PC-3 (cell line): ENCODE data around the gene SUSD6. TPM values are rescaled to one million over a fixed set of nuclear protein-coding genes. Genes with fewer than 3 reads are reported as not detected.
"Not testable (repeated sequence)": the region's sequence is repeated elsewhere in the genome, so short reads cannot be mapped to it uniquely, and the experiment has no call there.

Source experiments
- ATAC-seq: fragments of 200-7000 bp; cut with Tn5 transposase; 2 replicates; pipeline ENCODE4 v1.9.1; 2020; ENCODE audit warnings: mild to moderate bottlenecking, moderate library complexity
- BruUV-seq: library from RNA; stranded (reverse); fragments of 400-500 nt; replicated peaks from 2 replicates; lab custom pipeline; 2021; lab: Mats Ljungman, UMichigan
- CTCF ChIA-PET: fragments of 300-600 bp; sonication (Branson Sonifier 250); formaldehyde crosslinking; loops from one replicate; lab custom pipeline; 2022; ENCODE audit warnings: antibody characterized with exemption; lab: Charles Lee
- POLR2A ChIA-PET: fragments of 300-600 bp; sonication (Branson Sonifier 250); formaldehyde crosslinking; loops from one replicate; lab custom pipeline; 2022; ENCODE audit warnings: antibody characterized with exemption; ENCODE audit not compliant: unreplicated experiment; lab: Charles Lee
- DNase-seq: peaks from one replicate; pipeline ENCODE4 v3.0.0-alpha.2; 2015
- H2AFZ ChIP-seq: fragments of 300-600 bp; sonication (generic); 2 replicates; pipeline ENCODE4 v1.6.0; 2016; ENCODE audit warnings: antibody characterized with exemption, low read length
- H3F3A ChIP-seq: fragments of 300-600 bp; sonication (generic); one replicate; pipeline ENCODE4 v1.6.0; 2017; ENCODE audit warnings: antibody characterized with exemption, low read length, control low read depth, mild to moderate bottlenecking; ENCODE audit not compliant: unreplicated experiment
- H3K27ac ChIP-seq: fragments of 300-600 bp; sonication (generic); 2 replicates; pipeline ENCODE4 v1.5.1; 2016; ENCODE audit warnings: mild to moderate bottlenecking, low read length
- H3K27me3 ChIP-seq: fragments of 300-600 bp; sonication (generic); 2 replicates; pipeline ENCODE4 v1.6.1; 2016; ENCODE audit warnings: low read length, mixed read lengths
- H3K36me3 ChIP-seq: fragments of 300-600 bp; sonication (generic); 2 replicates; pipeline ENCODE4 v1.6.1; 2016; ENCODE audit warnings: low read depth, mixed run types, low read length, mixed read lengths
- H3K4me1 ChIP-seq: fragments of 300-600 bp; sonication (generic); 2 replicates; pipeline ENCODE4 v1.5.1; 2016; ENCODE audit warnings: low read length; ENCODE audit not compliant: insufficient read depth
- H3K4me2 ChIP-seq: fragments of 300-600 bp; sonication (generic); 2 replicates; pipeline ENCODE4 v1.6.0; 2016; ENCODE audit warnings: low read length
- H3K4me3 ChIP-seq: fragments of 300-600 bp; sonication (generic); 2 replicates; pipeline ENCODE4 v1.5.1; 2016; ENCODE audit warnings: mild to moderate bottlenecking, low read length, mixed read lengths
- H3K79me2 ChIP-seq: fragments of 300-600 bp; sonication (generic); 2 replicates; pipeline ENCODE4 v1.6.1; 2017; ENCODE audit warnings: low read length, mixed read lengths
- H3K9ac ChIP-seq: fragments of 300-600 bp; sonication (generic); 2 replicates; pipeline ENCODE4 v1.6.0; 2016; ENCODE audit warnings: mild to moderate bottlenecking, low read length
- H3K9me2 ChIP-seq: fragments of 300-600 bp; sonication (generic); replicated peaks from 2 replicates; pipeline ENCODE4 v1.6.1; 2016; ENCODE audit warnings: mixed run types, low read length, mixed read lengths
- H3K9me3 ChIP-seq: fragments of 300-600 bp; sonication (generic); 2 replicates; pipeline ENCODE4 v1.6.1; 2016; ENCODE audit warnings: low read length, mixed read lengths
- H4K20me1 ChIP-seq: fragments of 300-600 bp; sonication (generic); 2 replicates; pipeline ENCODE4 v1.6.1; 2016; ENCODE audit warnings: low read length, mixed read lengths
- CTCF ChIP-seq: fragments of 300-600 bp; sonication (generic); conservative IDR thresholded peaks from 2 replicates; pipeline ENCODE4 v1.5.1; 2017; ENCODE audit warnings: antibody characterized with exemption, low read depth, mild to moderate bottlenecking, low read length
- EZH2 ChIP-seq: fragments of 300-600 bp; sonication (generic); IDR thresholded peaks from one replicate; pipeline ENCODE4 v1.6.1; 2017; ENCODE audit warnings: antibody characterized with exemption, mild to moderate bottlenecking, low read length; ENCODE audit not compliant: unreplicated experiment
- EZH2phosphoT487 ChIP-seq: fragments of 300-600 bp; sonication (generic); IDR thresholded peaks from 2 replicates; pipeline ENCODE4 v1.6.1; 2018; ENCODE audit warnings: mild to moderate bottlenecking, antibody characterized with exemption, low read length, borderline replicate concordance
- intact Hi-C: fragments of 100-400 bp; cut with micrococcal nuclease; formaldehyde crosslinking; loops from 2 replicates; pipeline ENCODE4 v1.9.0; 2023
- total RNA-seq: library from RNA; depleted of rRNA; stranded (reverse); fragments of >200 nt; gene quantifications from 2 replicates; pipeline ENCODE4 v1.2.3, GENCODE V29; 2014

Gene SUSD6
- total RNA-seq, 1 experiment from 2014 or later, result 6.1 TPM

GRCh38 chr14:69720912-69721311, 109.5 kb downstream of the SUSD6 start:
- intact Hi-C loops, result no loop called here
- H4K20me1 ChIP-seq, result no peaks in the 10 kb centered on the region
- no peaks in the 10 kb centered on the region for H3K36me3 ChIP-seq
- no peak overlapping the region for H2AFZ ChIP-seq
- no peaks in the 10 kb centered on the region for H3F3A ChIP-seq
- no peak for TF ChIP-seq EZH2phosphoT487
- TF ChIP-seq EZH2, result no peak
- TF ChIP-seq CTCF, result no peak
- no peak overlapping the region for H3K27ac ChIP-seq
- no peak overlapping the region for H3K9ac ChIP-seq
- H3K4me1 ChIP-seq, result 0 out of 2 replicates have a peak, but pooled peaks cover 4% of the 10 kb centered on the region
- H3K9me2 ChIP-seq, result no peaks in the 10 kb centered on the region
- DNase-seq, result no peak
- no peaks in the 10 kb centered on the region for H3K9me3 ChIP-seq
- no peaks in the 10 kb centered on the region for H3K27me3 ChIP-seq
- ATAC-seq, result no peak
- ChIA-PET CTCF (no interaction called here), POLR2A (no interaction called here)
- no TSS peak for BruUV-seq
- H3K79me2 ChIP-seq, result no peaks in the 10 kb centered on the region
- H3K4me3 ChIP-seq, result no peak overlapping the region
- no peak overlapping the region for H3K4me2 ChIP-seq

- ChIA-PET POLR2A (no interaction called here), CTCF (interaction anchor here (0.6 to 1.4 kb wide), 6 partner anchors 10 to 482 kb away, joined by 3 to 15 read pairs (median 4); no protein-coding TSS in a partner anchor)
- Histone ChIP-seq H3K9ac (peak overlapping the region; percentile 46), H3F3A (no peaks in the 10 kb centered on the region), H3K36me3 (no peaks in the 10 kb centered on the region), H3K9me2 (no peaks in the 10 kb centered on the region), H3K27me3 (no peaks in the 10 kb centered on the region), H3K79me2 (no peaks in the 10 kb centered on the region), H3K27ac (no peak overlapping the region), H3K4me2 (peak overlapping the region; percentile 87), H3K4me1 (0 out of 2 replicates have a peak, but pooled peaks cover 4% of the 10 kb centered on the region), H2AFZ (peak overlapping the region; percentile 89), H4K20me1 (no peaks in the 10 kb centered on the region), H3K9me3 (no peaks in the 10 kb centered on the region), H3K4me3 (peak overlapping the region; percentile 65)
- peak; percentile 82 for DNase-seq
- BruUV-seq, result no TSS peak
- TF ChIP-seq EZH2phosphoT487, result no peak
- TF ChIP-seq CTCF, result peak; percentile 99
- intact Hi-C loops, result loop anchor here (1.0 to 2.0 kb wide), 4 partner anchors 64 to 192 kb away; no protein-coding TSS in a partner anchor
- ATAC-seq, result peak; percentile 96
Measured at GRCh38 chr14:69726761-69727511, 115.5 kb downstream of the SUSD6 start.

- H3K4me1 ChIP-seq, result 0 out of 2 replicates have a peak, but pooled peaks cover 4% of the 10 kb centered on the region
- H3K27me3 ChIP-seq, result no peaks in the 10 kb centered on the region
- BruUV-seq, result no TSS peak
- intact Hi-C loops, result loop anchor here (1.0 to 2.0 kb wide), 4 partner anchors 65 to 193 kb away; no protein-coding TSS in a partner anchor
- ATAC-seq (no peak), DNase-seq (no peak)
- no peak for TF ChIP-seq EZH2
- no peak for TF ChIP-seq CTCF
- TF ChIP-seq EZH2phosphoT487, result no peak
- H3K9me2 ChIP-seq, result no peaks in the 10 kb centered on the region
- H3K9me3 ChIP-seq, result no peaks in the 10 kb centered on the region
- H3K9ac ChIP-seq, result no peak overlapping the region
- POLR2A ChIA-PET, result no interaction called here
- no peaks in the 10 kb centered on the region for H3K36me3 ChIP-seq
- no peaks in the 10 kb centered on the region for H3K79me2 ChIP-seq
- CTCF ChIA-PET, result no interaction called here
- H2AFZ ChIP-seq, result peak overlapping the region; percentile 89; the same call in 1 of the 2 replicates
- H3K4me2 ChIP-seq, result no peak overlapping the region
- no peak overlapping the region for H3K27ac ChIP-seq
- H4K20me1 ChIP-seq, result no peaks in the 10 kb centered on the region
- no peaks in the 10 kb centered on the region for H3F3A ChIP-seq
- H3K4me3 ChIP-seq, result no peak overlapping the region
Measured at GRCh38 chr14:69727860-69728259, 116.5 kb downstream of the SUSD6 start.

GRCh38 chr14:69731919-69732598, 120.7 kb downstream of the SUSD6 start:
- H3K27me3 ChIP-seq, DNase-seq, H3K4me1 ChIP-seq, H3K4me3 ChIP-seq, CTCF ChIA-PET, H3K4me2 ChIP-seq, ATAC-seq, H3K36me3 ChIP-seq, H2AFZ ChIP-seq, H3F3A ChIP-seq, H4K20me1 ChIP-seq, H3K9ac ChIP-seq, H3K9me3 ChIP-seq, H3K9me2 ChIP-seq, H3K79me2 ChIP-seq, POLR2A ChIA-PET, H3K27ac ChIP-seq, BruUV-seq: not testable (repeated sequence)
- intact Hi-C loops, result loop anchor here (1.0 kb wide), 3 partner anchors 71 to 295 kb away; no protein-coding TSS in a partner anchor
